ENCODE measurements around the gene PSMA3. TPM values are rescaled to one million over a fixed set of nuclear protein-coding genes. Genes with fewer than 3 reads are reported as not detected.

PSMA3 gene
- total and polyA plus RNA-seq, 2 of the 8 experiments (the other 6 are each of a cell fraction or from before 2014, with no cell fraction given): 285 to 507 TPM

- H2BK12ac ChIP-seq (ENCODE audit: low read depth, low read length): no peak overlapping the region
- H4K91ac ChIP-seq (replicated peaks; ENCODE audit: insufficient read length, low read length): no peak overlapping the region
- 0 out of 2 replicates have a peak, but pooled peaks cover 3% of the 10 kb centered on the region for H3K79me1 ChIP-seq (ENCODE audit: low read depth, low read length)
- peaks cover 2% of the 10 kb centered on the region; the same call in 1 of the 2 replicates for H3K23me2 ChIP-seq (ENCODE audit: low read depth, low read length)
- H2BK120ac ChIP-seq (replicated peaks; ENCODE audit: low read depth, low read length): no peak overlapping the region
- 89% methylated on average over 8 of the region's 8 CpGs; no CpG with 5 or more reads in 1 of the 2 experiments for WGBS, 2 experiments (ENCODE audit: extremely low coverage in 1 of 2, insufficient coverage in 1 of 2, insufficient read length in 1 of 2, insufficient replicate concordance in 2 of 2, low coverage in 1 of 2, low lambda C conversion rate in 2 of 2, missing lambda C conversion rate in 1 of 2)
- H4K20me1 ChIP-seq (replicated peaks in 1 of 2; ENCODE audit: control insufficient read depth in 1 of 2, insufficient read depth in 2 of 2, low read length in 2 of 2): peaks cover 12% of the 10 kb centered on the region in 2 experiments
- H3K79me2 ChIP-seq (ENCODE audit: control insufficient read depth in 1 of 2, insufficient read depth in 2 of 2, low read length in 2 of 2): peaks cover 15 to 75% of the 10 kb centered on the region in 2 experiments
- ChIA-PET CTCF (ENCODE audit: partially characterized antibody) (interaction anchor here (1.7 kb wide), 1 partner anchor 12 kb away, joined by 5 read pairs; no protein-coding TSS in a partner anchor), POLR2A (ENCODE audit: partially characterized antibody) (interaction anchor here (4.4 kb wide), 1 partner anchor 49 kb away, joined by 22 read pairs; the partner anchor contains the start of gene ARID4A)
- no peak for FAIRE-seq
- no peak overlapping the region for H2BK20ac ChIP-seq (ENCODE audit: low read length)
- H3K9me3 ChIP-seq (ENCODE audit: insufficient read depth in 2 of 2, low read depth in 1 of 2, low read length in 1 of 2): no peaks in the 10 kb centered on the region
- H2AK5ac ChIP-seq (ENCODE audit: low read depth, low read length): no peak overlapping the region
- H3K9ac ChIP-seq (replicated peaks in 1 of 4; ENCODE audit: extremely low read depth in 1 of 4, low read depth in 3 of 4, low read length in 3 of 4): no peak overlapping the region
- no peak overlapping the region for H3K4me2 ChIP-seq (ENCODE audit: insufficient read depth in 1 of 2, low read depth in 2 of 2, low read length in 2 of 2)
- no peak overlapping the region for H3K4ac ChIP-seq (replicated peaks; ENCODE audit: insufficient read length, low read depth, low read length)
- H3K56ac ChIP-seq (replicated peaks; ENCODE audit: insufficient read length, low read depth, low read length): no peak overlapping the region
- no peak overlapping the region for H2AFZ ChIP-seq (ENCODE audit: low read length)
- no peak for TF ChIP-seq SRF (IDR thresholded peaks at IDR 0.05; ENCODE audit: low read depth, low read length)
- no peak overlapping the region for H4K8ac ChIP-seq (ENCODE audit: extremely low read depth, insufficient read depth, low read length)
- no peak overlapping the region for H4K5ac ChIP-seq (ENCODE audit: insufficient read length, low read depth, low read length)
- H2BK5ac ChIP-seq (ENCODE audit: low read depth, low read length): no peak overlapping the region
- H3K14ac ChIP-seq (ENCODE audit: insufficient read length): no peak overlapping the region
- H3K18ac ChIP-seq (ENCODE audit: extremely low read depth, low read length): no peak overlapping the region
- H2BK15ac ChIP-seq (ENCODE audit: low read length): no peak overlapping the region
- H3K27me3 ChIP-seq (replicated peaks in 1 of 4; ENCODE audit: control insufficient read depth in 3 of 4, extremely low read depth in 1 of 4, insufficient read depth in 3 of 4, low read length in 3 of 4): no peaks in the 10 kb centered on the region
- DNase-seq (ENCODE audit: low read depth in 1 of 2, low spot score in 2 of 2): no peak
- no peak overlapping the region for H3K27ac ChIP-seq (ENCODE audit: low read depth, low read length)
- H3K4me1 ChIP-seq (replicated peaks in 1 of 4; ENCODE audit: control insufficient read depth in 3 of 4, insufficient read depth in 4 of 4, low read length in 3 of 4): peaks cover 0 to 5% (median 0%) of the 10 kb centered on the region in 4 experiments; a peak in 1 of 7 replicates
- no peak overlapping the region for H3K4me3 ChIP-seq (ENCODE audit: extremely low read depth in 1 of 4, insufficient read depth in 2 of 4, low read depth in 3 of 4, low read length in 4 of 4)
- peaks cover 2 to 35% (median 19%) of the 10 kb centered on the region in 4 experiments; a peak in 7 of 8 replicates for H3K36me3 ChIP-seq (ENCODE audit: control insufficient read depth in 2 of 4, insufficient read depth in 4 of 4, low read length in 3 of 4)
- no peak overlapping the region for H3K23ac ChIP-seq (ENCODE audit: insufficient read length)
These were observed 5.0 kb downstream of the PSMA3 start for GRCh38 chr14:58249611-58250010.
